HepG2 (cell line): ENCODE results near the gene MFRP. TPM values are rescaled to one million over a fixed set of nuclear protein-coding genes. Genes with fewer than 3 reads are reported as not detected.

Source experiments
- AGO2 ChIP-seq: fragments of 200-400 bp; formaldehyde crosslinking; optimal IDR thresholded peaks from 2 replicates; pipeline ENCODE3; 2017; ENCODE audit warnings: mild to moderate bottlenecking, low read depth, low read length, moderate library complexity
- ARID4A ChIP-seq: sonication (generic); formaldehyde crosslinking; IDR thresholded peaks from 2 replicates; pipeline ENCODE4 v1.5.0; 2020; ENCODE audit warnings: mild to moderate bottlenecking, missing genetic modification reagents, borderline replicate concordance
- CBX1 ChIP-seq: IDR thresholded peaks from one replicate; pipeline ENCODE4 v1.6.1; 2016; ENCODE audit warnings: antibody characterized with exemption, low read depth
- HDAC2 ChIP-seq: sonication (generic); formaldehyde crosslinking; IDR thresholded peaks from 2 replicates; pipeline ENCODE4 v1.4.0; 2020; ENCODE audit warnings: missing genetic modification reagents
- MAFK ChIP-seq, 2 experiments: IDR thresholded peaks in 1 of 2; conservative IDR thresholded peaks in 1 of 2; 2 replicates each; pipeline ENCODE4 v1.6.1; 2011; ENCODE audit warnings: improper control_type of control experiment in 2 of 2, low read length in 2 of 2
- MYC ChIP-seq: sonication (generic); formaldehyde crosslinking; IDR thresholded peaks from 2 replicates; pipeline ENCODE4 v1.9.0; 2021; ENCODE audit warnings: missing genetic modification reagents, borderline replicate concordance
- NRL ChIP-seq: sonication (generic); formaldehyde crosslinking; IDR thresholded peaks from 2 replicates; pipeline ENCODE4 v1.5.0; 2020; ENCODE audit warnings: missing genetic modification reagents, mild to moderate bottlenecking, moderate library complexity, borderline replicate concordance
- RBM22 ChIP-seq: fragments of 200-400 bp; formaldehyde crosslinking; optimal IDR thresholded peaks from 2 replicates; pipeline ENCODE3; 2017; ENCODE audit warnings: mild to moderate bottlenecking, low read length, moderate library complexity
- SKI ChIP-seq: fragments of 450-650 bp; IDR thresholded peaks from one replicate; pipeline ENCODE4 v1.6.1; 2018; ENCODE audit warnings: mild to moderate bottlenecking; ENCODE audit not compliant: partially characterized antibody
- SUZ12 ChIP-seq: fragments of 150-350 bp; IDR thresholded peaks from 2 replicates; pipeline ENCODE4 v1.6.1; 2014; ENCODE audit warnings: low read depth, low read length
- ZNF142 ChIP-seq: sonication (generic); formaldehyde crosslinking; IDR thresholded peaks from 2 replicates; pipeline ENCODE4 v1.4.0; 2020; ENCODE audit warnings: missing genetic modification reagents
- ZNF260 ChIP-seq: sonication (generic); formaldehyde crosslinking; IDR thresholded peaks from 2 replicates; pipeline ENCODE4 v1.4.0; 2020; ENCODE audit warnings: missing genetic modification reagents, low read depth, mild to moderate bottlenecking, borderline replicate concordance
- ZNF543 ChIP-seq: sonication (generic); formaldehyde crosslinking; IDR thresholded peaks from 2 replicates; pipeline ENCODE4 v1.4.0; 2020; ENCODE audit warnings: mild to moderate bottlenecking, missing genetic modification reagents
- polyA plus RNA-seq, 8 experiments: library from polyadenylated mRNA; depleted of rRNA in 3 of 8; stranded (reverse) in 7 of 8; unstranded in 1 of 8; fragments of >200 nt; fragmentation: Illumina TruSeq in 4 of 8; extraction: Trizol in 4 of 8; gene quantifications; 2 replicates each; pipeline versions ENCODE4 v1.2.1 to v1.2.3, GENCODE V29; 2011 to 2016; ENCODE audit warnings: low read depth in 4 of 8, missing spikeins in 1 of 8, mixed read lengths in 1 of 8; ENCODE audit not compliant: insufficient read depth in 1 of 8
- total RNA-seq, 5 experiments: library from RNA; depleted of rRNA; stranded (reverse); fragments of >200 nt; fragmentation: Illumina TruSeq; extraction: Trizol; gene quantifications; 2 replicates each; pipeline ENCODE4 v1.2.3, GENCODE V29; 2016; ENCODE audit warnings: low read depth in 1 of 5
- TF ChIP-seq, protein P1 (sequence below): sonication (generic); formaldehyde crosslinking; IDR thresholded peaks from 2 replicates; pipeline ENCODE4 v1.4.0; 2020; ENCODE audit warnings: mild to moderate bottlenecking, missing genetic modification reagents, borderline replicate concordance

Gene MFRP
- total and polyA plus RNA-seq, 2 of the 13 experiments (the other 11 are each of a cell fraction or from before 2014, with no cell fraction given), result not detected

GRCh38 chr11:119334174-119334930, 12.2 kb downstream of the MFRP start, which contains the start of gene RNF26 (continued):
- TF ChIP-seq, protein P1, sequence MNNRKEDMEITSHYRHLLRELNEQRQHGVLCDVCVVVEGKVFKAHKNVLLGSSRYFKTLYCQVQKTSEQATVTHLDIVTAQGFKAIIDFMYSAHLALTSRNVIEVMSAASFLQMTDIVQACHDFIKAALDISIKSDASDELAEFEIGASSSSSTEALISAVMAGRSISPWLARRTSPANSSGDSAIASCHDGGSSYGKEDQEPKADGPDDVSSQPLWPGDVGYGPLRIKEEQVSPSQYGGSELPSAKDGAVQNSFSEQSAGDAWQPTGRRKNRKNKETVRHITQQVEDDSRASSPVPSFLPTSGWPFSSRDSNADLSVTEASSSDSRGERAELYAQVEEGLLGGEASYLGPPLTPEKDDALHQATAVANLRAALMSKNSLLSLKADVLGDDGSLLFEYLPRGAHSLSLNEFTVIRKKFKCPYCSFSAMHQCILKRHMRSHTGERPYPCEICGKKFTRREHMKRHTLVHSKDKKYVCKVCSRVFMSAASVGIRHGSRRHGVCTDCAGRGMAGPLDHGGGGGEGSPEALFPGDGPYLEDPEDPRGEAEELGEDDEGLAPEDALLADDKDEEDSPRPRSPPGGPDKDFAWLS (CRISPR knock-in tag), result no peak
- TF ChIP-seq ZNF543 (CRISPR knock-in tag) (no peak), RBM22 (no peak), ZNF260 (CRISPR knock-in tag) (no peak), ZNF142 (CRISPR knock-in tag) (0 out of 2 replicates have a peak, but pooled peaks have one; percentile 63), MYC (CRISPR knock-in tag) (peak; percentile 66; the same call in 1 of the 2 replicates), SUZ12 (no peak), HDAC2 (CRISPR knock-in tag) (peak; percentile 39; the same call in 1 of the 2 replicates), AGO2 (peak; percentile 60), NRL (CRISPR knock-in tag) (no peak), ARID4A (CRISPR knock-in tag) (peak; percentile 77; the same call in 1 of the 2 replicates), MAFK (conservative IDR thresholded peaks at IDR 0.05 in 1 of 2, IDR thresholded peaks at IDR 0.05 in 1 of 2; ENCODE audit: low read length in 2 of 2) (no peak), SKI (peak; percentile 15), CBX1 (peak; percentile 39)
